ENCODE results near the gene SGTA.

- no peak for TF ChIP-seq KDM1A (IDR thresholded peaks at IDR 0.05; ENCODE audit: borderline replicate concordance, low read length)
- no peak for TF ChIP-seq GABPA (IDR thresholded peaks at IDR 0.05; ENCODE audit: borderline replicate concordance, insufficient read depth, low read length)
- TF ChIP-seq, protein P1, sequence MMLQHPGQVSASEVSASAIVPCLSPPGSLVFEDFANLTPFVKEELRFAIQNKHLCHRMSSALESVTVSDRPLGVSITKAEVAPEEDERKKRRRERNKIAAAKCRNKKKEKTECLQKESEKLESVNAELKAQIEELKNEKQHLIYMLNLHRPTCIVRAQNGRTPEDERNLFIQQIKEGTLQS (IDR thresholded peaks at IDR 0.05; ENCODE audit: insufficient read depth, low read depth, low read length), result no peak
- TF ChIP-seq CHD2 (IDR thresholded peaks at IDR 0.05; ENCODE audit: low read length), result no peak
- TF ChIP-seq CTCF (IDR thresholded peaks at IDR 0.05; ENCODE audit: control extremely low read depth in 1 of 3, insufficient read depth in 1 of 3, low read depth in 1 of 3, low read length in 3 of 3), result no peak
- TF ChIP-seq SUZ12 (IDR thresholded peaks at IDR 0.05; ENCODE audit: low read length), result no peak
- TF ChIP-seq GTF2F1 (IDR thresholded peaks at IDR 0.05; ENCODE audit: borderline replicate concordance, low read depth, low read length), result no peak
Observed at GRCh38 chr19:2809387-2810140, 26.5 kb upstream of the SGTA start.

All from H1 (cell line).